HepG2 (cell line): ENCODE results near the gene TUBA4B. TPM values are rescaled to one million over a fixed set of nuclear protein-coding genes. Genes with fewer than 3 reads are reported as not detected.

Experiments used
- NFATC3 ChIP-seq: sonication (generic); formaldehyde crosslinking; IDR thresholded peaks from 2 replicates; pipeline ENCODE4 v1.5.1; 2020; ENCODE audit warnings: mild to moderate bottlenecking, missing genetic modification reagents
- PAWR ChIP-seq: sonication (generic); formaldehyde crosslinking; IDR thresholded peaks from 2 replicates; pipeline ENCODE4 v1.4.0; 2020; ENCODE audit warnings: missing genetic modification reagents, mild to moderate bottlenecking, borderline replicate concordance
- ZMAT3 ChIP-seq: sonication (generic); formaldehyde crosslinking; conservative IDR thresholded peaks from 2 replicates; pipeline ENCODE4 v1.7.0; 2021; ENCODE audit warnings: missing genetic modification reagents
- ZNF20 ChIP-seq: sonication (generic); formaldehyde crosslinking; IDR thresholded peaks from 2 replicates; pipeline ENCODE4 v1.4.0; 2020; ENCODE audit warnings: mild to moderate bottlenecking, moderate library complexity, missing genetic modification reagents
- ZNF30 ChIP-seq: sonication (generic); formaldehyde crosslinking; IDR thresholded peaks from 2 replicates; pipeline ENCODE4 v1.5.0; 2020; ENCODE audit warnings: mild to moderate bottlenecking, missing genetic modification reagents
- ZNF432 ChIP-seq: sonication (generic); formaldehyde crosslinking; IDR thresholded peaks from 2 replicates; pipeline ENCODE4 v1.5.0; 2020; ENCODE audit warnings: missing genetic modification reagents, mild to moderate bottlenecking, borderline replicate concordance
- ZNF841 ChIP-seq: sonication (generic); formaldehyde crosslinking; IDR thresholded peaks from 2 replicates; pipeline ENCODE4 v1.8.1; 2023; ENCODE audit warnings: missing genetic modification reagents, borderline replicate concordance
- ZSCAN29 ChIP-seq: sonication (generic); formaldehyde crosslinking; conservative IDR thresholded peaks from 2 replicates; pipeline ENCODE4 v1.4.0; 2020; ENCODE audit warnings: mild to moderate bottlenecking, missing genetic modification reagents
- polyA plus RNA-seq, 8 experiments: library from polyadenylated mRNA; depleted of rRNA in 3 of 8; stranded (reverse) in 7 of 8; unstranded in 1 of 8; fragments of >200 nt; fragmentation: Illumina TruSeq in 4 of 8; extraction: Trizol in 4 of 8; gene quantifications; 2 replicates each; pipeline versions ENCODE4 v1.2.1 to v1.2.3, GENCODE V29; 2011 to 2016; ENCODE audit warnings: low read depth in 4 of 8, missing spikeins in 1 of 8, mixed read lengths in 1 of 8; ENCODE audit not compliant: insufficient read depth in 1 of 8
- total RNA-seq, 5 experiments: library from RNA; depleted of rRNA; stranded (reverse); fragments of >200 nt; fragmentation: Illumina TruSeq; extraction: Trizol; gene quantifications; 2 replicates each; pipeline ENCODE4 v1.2.3, GENCODE V29; 2016; ENCODE audit warnings: low read depth in 1 of 5
- TF ChIP-seq, protein P1 (sequence below): sonication (generic); formaldehyde crosslinking; IDR thresholded peaks from 2 replicates; pipeline ENCODE4 v1.4.0; 2020; ENCODE audit warnings: missing genetic modification reagents
- TF ChIP-seq, protein P2 (sequence below): sonication (generic); formaldehyde crosslinking; IDR thresholded peaks from 2 replicates; pipeline ENCODE4 v1.5.0; 2020; ENCODE audit warnings: mild to moderate bottlenecking, missing genetic modification reagents, borderline replicate concordance
- TF ChIP-seq, protein P3 (sequence below): sonication (generic); formaldehyde crosslinking; IDR thresholded peaks from 2 replicates; pipeline ENCODE4 v1.4.0; 2020; ENCODE audit warnings: mild to moderate bottlenecking, low read depth, missing genetic modification reagents
- TF ChIP-seq, protein P4 (sequence below): fragments of 450-650 bp; IDR thresholded peaks from 2 replicates; pipeline ENCODE4 v1.6.1; 2017
- TF ChIP-seq, protein P5 (sequence below): IDR thresholded peaks from 2 replicates; pipeline ENCODE4 v1.6.1; 2012; ENCODE audit warnings: low read length, improper control_type of control experiment

The TUBA4B gene
- total and polyA plus RNA-seq, 2 of the 13 experiments (the other 11 are each of a cell fraction or from before 2014, with no cell fraction given) = 0.18 to 0.22 TPM

DNA sequence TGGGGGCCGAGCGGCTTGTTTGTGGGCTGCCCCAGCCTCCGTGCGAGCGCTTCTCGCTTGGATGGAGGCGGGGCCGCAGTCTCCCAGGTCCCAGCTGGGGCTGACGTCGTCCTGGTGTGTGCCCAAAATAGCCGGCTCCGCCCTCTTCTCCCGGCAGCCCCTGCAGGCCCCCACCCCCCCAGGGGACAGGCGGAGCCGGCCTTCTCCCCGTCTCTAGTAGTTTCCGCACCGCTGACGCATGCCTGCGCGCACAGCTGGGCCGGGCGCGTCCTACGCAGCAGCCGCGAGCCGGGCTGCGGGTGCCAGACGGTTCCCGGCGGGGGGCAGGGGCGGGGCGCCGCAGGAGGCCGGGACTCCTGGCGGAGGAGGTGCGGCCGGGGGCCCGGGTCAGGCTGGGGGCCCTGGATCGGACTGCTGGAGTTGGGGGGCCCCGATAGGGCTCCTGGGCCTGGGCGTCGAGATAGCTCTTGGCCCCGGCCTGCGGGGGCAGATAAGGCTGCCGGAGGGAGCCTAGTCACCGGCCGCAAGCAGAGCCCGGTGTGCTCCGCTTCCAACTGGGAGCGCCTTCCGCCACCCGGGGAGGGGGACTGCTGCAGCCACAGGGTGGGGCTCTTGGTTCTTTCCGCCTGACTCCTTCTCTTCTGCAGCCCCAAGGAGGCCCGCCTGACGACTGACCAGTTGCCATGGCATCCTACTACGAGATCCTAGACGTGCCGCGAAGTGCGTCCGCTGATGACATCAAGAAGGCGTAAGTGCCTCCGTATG lies 26.3 kb downstream of the TUBA4B start, which contains the start of gene DNAJB2 (continued):
- TF ChIP-seq, protein P1, sequence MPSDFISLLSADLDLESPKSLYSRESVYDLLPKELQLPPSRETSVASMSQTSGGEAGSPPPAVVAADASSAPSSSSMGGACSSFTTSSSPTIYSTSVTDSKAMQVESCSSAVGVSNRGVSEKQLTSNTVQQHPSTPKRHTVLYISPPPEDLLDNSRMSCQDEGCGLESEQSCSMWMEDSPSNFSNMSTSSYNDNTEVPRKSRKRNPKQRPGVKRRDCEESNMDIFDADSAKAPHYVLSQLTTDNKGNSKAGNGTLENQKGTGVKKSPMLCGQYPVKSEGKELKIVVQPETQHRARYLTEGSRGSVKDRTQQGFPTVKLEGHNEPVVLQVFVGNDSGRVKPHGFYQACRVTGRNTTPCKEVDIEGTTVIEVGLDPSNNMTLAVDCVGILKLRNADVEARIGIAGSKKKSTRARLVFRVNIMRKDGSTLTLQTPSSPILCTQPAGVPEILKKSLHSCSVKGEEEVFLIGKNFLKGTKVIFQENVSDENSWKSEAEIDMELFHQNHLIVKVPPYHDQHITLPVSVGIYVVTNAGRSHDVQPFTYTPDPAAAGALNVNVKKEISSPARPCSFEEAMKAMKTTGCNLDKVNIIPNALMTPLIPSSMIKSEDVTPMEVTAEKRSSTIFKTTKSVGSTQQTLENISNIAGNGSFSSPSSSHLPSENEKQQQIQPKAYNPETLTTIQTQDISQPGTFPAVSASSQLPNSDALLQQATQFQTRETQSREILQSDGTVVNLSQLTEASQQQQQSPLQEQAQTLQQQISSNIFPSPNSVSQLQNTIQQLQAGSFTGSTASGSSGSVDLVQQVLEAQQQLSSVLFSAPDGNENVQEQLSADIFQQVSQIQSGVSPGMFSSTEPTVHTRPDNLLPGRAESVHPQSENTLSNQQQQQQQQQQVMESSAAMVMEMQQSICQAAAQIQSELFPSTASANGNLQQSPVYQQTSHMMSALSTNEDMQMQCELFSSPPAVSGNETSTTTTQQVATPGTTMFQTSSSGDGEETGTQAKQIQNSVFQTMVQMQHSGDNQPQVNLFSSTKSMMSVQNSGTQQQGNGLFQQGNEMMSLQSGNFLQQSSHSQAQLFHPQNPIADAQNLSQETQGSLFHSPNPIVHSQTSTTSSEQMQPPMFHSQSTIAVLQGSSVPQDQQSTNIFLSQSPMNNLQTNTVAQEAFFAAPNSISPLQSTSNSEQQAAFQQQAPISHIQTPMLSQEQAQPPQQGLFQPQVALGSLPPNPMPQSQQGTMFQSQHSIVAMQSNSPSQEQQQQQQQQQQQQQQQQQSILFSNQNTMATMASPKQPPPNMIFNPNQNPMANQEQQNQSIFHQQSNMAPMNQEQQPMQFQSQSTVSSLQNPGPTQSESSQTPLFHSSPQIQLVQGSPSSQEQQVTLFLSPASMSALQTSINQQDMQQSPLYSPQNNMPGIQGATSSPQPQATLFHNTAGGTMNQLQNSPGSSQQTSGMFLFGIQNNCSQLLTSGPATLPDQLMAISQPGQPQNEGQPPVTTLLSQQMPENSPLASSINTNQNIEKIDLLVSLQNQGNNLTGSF (CRISPR knock-in tag) = peak; percentile 71; the same call in 1 of the 2 replicates
- TF ChIP-seq ZNF20 (CRISPR knock-in tag) (no peak), ZNF30 (CRISPR knock-in tag) (no peak), ZMAT3 (CRISPR knock-in tag) (peak; percentile 70), PAWR (no peak), NFATC3 (CRISPR knock-in tag) (no peak), ZNF841 (CRISPR knock-in tag) (no peak), ZSCAN29 (CRISPR knock-in tag) (no peak), ZNF432 (CRISPR knock-in tag) (no peak)
- TF ChIP-seq, protein P2, sequence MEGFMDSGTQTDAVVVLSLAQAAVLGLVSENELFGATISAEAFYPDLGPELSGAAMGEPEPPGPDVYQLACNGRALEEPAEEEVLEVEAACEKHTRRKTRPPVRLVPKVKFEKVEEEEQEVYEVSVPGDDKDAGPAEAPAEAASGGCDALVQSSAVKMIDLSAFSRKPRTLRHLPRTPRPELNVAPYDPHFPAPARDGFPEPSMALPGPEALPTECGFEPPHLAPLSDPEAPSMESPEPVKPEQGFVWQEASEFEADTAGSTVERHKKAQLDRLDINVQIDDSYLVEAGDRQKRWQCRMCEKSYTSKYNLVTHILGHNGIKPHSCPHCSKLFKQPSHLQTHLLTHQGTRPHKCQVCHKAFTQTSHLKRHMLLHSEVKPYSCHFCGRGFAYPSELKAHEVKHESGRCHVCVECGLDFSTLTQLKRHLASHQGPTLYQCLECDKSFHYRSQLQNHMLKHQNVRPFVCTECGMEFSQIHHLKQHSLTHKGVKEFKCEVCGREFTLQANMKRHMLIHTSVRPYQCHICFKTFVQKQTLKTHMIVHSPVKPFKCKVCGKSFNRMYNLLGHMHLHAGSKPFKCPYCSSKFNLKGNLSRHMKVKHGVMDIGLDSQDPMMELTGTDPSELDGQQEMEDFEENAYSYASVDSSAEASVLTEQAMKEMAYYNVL (CRISPR knock-in tag) = no peak
- TF ChIP-seq, protein P3, sequence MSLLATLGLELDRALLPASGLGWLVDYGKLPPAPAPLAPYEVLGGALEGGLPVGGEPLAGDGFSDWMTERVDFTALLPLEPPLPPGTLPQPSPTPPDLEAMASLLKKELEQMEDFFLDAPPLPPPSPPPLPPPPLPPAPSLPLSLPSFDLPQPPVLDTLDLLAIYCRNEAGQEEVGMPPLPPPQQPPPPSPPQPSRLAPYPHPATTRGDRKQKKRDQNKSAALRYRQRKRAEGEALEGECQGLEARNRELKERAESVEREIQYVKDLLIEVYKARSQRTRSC (CRISPR knock-in tag) = no peak
- TF ChIP-seq, protein P4, sequence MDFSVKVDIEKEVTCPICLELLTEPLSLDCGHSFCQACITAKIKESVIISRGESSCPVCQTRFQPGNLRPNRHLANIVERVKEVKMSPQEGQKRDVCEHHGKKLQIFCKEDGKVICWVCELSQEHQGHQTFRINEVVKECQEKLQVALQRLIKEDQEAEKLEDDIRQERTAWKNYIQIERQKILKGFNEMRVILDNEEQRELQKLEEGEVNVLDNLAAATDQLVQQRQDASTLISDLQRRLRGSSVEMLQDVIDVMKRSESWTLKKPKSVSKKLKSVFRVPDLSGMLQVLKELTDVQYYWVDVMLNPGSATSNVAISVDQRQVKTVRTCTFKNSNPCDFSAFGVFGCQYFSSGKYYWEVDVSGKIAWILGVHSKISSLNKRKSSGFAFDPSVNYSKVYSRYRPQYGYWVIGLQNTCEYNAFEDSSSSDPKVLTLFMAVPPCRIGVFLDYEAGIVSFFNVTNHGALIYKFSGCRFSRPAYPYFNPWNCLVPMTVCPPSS = no peak
- TF ChIP-seq, protein P5, sequence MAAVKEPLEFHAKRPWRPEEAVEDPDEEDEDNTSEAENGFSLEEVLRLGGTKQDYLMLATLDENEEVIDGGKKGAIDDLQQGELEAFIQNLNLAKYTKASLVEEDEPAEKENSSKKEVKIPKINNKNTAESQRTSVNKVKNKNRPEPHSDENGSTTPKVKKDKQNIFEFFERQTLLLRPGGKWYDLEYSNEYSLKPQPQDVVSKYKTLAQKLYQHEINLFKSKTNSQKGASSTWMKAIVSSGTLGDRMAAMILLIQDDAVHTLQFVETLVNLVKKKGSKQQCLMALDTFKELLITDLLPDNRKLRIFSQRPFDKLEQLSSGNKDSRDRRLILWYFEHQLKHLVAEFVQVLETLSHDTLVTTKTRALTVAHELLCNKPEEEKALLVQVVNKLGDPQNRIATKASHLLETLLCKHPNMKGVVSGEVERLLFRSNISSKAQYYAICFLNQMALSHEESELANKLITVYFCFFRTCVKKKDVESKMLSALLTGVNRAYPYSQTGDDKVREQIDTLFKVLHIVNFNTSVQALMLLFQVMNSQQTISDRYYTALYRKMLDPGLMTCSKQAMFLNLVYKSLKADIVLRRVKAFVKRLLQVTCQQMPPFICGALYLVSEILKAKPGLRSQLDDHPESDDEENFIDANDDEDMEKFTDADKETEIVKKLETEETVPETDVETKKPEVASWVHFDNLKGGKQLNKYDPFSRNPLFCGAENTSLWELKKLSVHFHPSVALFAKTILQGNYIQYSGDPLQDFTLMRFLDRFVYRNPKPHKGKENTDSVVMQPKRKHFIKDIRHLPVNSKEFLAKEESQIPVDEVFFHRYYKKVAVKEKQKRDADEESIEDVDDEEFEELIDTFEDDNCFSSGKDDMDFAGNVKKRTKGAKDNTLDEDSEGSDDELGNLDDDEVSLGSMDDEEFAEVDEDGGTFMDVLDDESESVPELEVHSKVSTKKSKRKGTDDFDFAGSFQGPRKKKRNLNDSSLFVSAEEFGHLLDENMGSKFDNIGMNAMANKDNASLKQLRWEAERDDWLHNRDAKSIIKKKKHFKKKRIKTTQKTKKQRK = no peak
